NCI-H345 treated with DMSO at 0.1 percent for 48 hours (cell line): ENCODE measurements around the gene PGAP3.

Source experiments
- DNase-seq: peaks from one replicate; lab custom pipeline; 2025; ENCODE audit not compliant: unreplicated experiment; lab: John Stamatoyannopoulos, UW

PGAP3 gene

DNA sequence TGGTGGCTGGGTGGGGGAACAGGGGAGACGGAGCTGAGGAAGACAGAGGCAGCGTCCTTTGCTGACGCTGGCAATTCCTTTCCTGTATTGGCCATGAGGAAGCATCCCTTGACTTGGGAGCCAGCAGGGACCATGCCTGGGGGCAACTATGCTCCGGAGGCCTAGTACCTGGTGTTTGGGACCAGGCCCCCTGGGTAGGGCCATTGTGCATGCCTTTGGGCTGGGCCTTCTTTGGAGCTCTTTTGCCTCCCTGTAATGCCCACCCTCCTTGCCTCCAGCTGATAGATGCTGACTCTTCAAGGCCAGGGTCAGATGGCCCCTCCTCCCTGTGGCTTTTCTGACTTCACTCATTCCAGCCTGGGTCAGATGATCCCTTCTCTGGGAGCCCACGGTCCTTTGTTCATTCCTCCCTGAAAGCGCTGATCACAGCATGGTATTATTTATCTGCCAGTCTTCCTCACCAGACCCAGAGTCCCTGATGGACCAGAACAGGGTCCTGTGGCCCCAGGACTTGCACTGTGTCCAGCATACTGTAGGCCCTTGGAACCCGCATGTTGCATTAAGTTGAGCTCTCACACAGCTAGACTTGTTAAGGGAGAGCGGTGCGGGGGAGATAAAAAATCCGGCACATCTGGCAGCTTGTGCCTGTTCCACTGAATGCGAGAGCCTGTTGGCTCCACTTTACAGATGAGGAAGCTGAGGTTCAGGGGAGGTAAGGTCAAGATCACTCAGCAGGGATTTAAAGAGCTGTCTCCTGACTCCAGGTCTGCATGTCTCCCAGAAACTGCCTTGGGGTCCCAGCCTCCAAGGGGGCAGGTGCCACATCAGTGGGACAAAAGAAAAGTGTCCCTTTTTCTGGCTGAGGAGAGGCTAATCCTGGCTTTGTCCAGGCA, 48.0 kb downstream of the PGAP3 start:
- DNase-seq = no peak

DNA sequence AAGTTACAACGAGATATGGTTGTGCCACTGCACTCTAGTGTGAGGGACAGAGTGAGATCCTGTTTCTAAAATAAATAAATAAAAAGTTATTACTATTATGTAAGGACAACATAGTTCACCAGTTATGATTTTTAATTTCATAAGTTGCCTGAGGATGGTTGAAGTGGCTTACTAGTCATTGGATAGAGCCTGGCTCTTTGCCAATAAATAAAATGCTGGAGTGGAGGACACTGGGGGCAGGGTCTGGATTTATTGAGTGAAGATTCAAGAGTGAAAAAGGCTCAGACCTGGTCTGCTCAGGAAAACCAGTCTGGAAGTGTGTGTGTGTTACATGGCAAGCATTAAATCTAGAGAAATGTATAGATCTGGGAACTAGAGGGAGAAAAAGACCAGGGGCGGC, 48.8 kb downstream of the PGAP3 start:
- DNase-seq = no peak

DNA sequence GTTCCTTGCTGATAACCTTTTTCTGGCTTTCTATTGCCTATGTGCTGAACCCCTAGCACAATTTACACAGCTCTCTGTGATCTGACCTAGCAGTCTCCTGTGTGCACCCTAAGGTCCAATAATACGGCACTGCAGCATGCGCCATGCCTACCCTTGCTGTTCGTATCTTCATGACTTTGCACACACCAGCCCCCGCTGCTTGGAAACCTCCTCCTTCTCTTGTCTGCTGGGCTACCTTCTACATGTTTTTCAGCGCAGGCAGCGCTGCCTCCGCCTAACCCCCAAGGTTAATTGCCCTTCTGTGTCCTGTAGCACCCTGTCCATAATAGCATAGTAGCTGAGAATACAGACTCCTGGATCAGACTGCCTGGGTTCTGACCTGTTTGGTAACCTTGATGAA, 49.5 kb downstream of the PGAP3 start:
- DNase-seq = no peak

DNA sequence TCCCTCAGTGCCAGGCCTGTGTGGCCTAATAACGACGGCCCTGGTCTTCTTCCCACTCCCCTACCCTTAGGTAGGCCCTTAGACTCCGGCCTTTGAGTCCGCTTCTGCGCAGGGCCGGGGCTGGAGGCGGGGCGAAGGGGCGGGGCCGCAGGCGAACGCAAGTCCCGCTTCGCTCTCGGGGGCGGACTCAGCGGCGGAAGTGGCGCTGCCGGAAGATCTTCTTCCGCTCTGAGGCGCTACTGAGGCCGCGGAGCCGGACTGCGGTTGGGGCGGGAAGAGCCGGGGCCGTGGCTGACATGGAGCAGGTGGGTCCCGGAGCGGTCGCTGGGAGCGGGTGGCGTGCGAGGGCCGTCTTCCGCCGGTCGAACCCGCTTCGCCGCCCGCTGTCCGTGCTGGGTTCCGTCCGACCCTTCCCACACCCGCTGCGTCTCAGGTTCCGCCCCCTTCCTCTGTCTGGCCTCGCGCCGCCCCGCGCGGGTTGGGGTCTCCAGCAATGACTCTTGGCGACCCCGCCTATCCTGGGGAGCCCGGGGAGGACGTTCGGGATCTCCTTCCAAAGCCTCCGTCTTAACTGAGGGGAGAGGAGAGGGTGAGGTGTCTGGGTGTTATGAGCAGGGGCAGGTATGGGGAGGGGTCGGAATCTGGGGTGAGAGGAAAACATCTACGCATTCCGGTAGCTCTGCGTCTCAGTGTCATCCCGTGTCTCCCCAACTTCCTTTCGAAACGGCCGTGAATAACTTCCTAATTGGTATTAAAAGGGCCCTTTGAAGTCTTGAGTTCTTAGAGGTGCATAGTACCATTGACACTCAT, 50.7 kb downstream of the PGAP3 start, which contains the start of gene STARD3:
TSS of gene STARD3 (plus strand) at position 218 of the 810 bp plus-strand sequence. CDS start 16,388 bp downstream, outside the sequence.
- peak; percentile 70 for DNase-seq

DNA sequence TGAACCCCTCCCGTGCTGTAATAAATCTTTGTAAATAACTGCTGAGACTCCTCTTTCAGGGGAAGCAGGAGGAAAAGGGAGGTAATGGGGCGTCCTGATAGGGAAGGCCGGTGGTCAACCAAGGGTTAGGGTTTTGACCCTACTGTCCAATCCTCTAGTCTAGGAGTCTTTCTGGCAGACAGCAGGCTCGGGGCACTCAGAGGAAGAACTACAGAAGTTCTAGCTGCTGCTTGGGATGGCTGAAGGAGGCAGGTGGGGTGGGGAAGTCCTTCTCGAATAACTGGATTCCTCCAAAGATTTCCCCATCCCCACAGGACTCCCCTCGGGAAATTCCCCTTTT, 51.3 kb downstream of the PGAP3 start:
- no peak for DNase-seq

DNA sequence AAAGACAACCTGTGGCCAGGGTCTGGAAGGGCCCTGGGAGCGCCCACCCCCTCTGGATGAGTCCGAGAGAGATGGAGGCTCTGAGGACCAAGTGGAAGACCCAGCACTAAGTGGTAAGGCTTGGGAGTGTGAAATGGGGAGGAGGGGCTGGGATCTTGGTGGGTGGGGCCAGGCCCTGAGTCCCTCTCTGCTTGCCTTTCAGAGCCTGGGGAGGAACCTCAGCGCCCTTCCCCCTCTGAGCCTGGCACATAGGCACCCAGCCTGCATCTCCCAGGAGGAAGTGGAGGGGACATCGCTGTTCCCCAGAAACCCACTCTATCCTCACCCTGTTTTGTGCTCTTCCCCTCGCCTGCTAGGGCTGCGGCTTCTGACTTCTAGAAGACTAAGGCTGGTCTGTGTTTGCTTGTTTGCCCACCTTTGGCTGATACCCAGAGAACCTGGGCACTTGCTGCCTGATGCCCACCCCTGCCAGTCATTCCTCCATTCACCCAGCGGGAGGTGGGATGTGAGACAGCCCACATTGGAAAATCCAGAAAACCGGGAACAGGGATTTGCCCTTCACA, 52.2 kb downstream of the PGAP3 start:
- no peak for DNase-seq

DNA sequence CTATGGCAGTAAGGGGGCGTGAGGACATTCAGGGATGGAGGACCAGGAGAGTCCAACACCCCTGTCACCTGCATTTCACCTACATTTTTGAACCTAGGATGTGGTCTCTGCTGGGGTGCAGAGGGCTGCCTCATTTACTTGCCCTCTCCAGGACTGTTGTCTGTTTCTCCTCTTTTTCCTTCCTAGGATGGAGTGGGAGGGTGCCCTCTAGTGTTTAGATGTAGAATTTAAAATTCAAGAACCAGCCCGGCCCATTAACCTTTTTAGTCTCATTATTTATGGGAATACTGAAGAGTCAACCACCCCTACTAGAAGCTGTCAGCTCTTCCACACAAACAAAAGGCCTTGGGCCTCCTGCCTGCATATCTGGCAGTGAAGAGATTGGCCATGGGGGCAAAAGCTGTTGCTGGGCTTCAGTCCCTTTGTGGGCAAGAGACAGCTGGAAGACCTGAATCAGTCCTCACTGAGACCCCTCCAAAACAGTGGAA, 53.4 kb downstream of the PGAP3 start:
- peak; percentile 22 for DNase-seq

DNA sequence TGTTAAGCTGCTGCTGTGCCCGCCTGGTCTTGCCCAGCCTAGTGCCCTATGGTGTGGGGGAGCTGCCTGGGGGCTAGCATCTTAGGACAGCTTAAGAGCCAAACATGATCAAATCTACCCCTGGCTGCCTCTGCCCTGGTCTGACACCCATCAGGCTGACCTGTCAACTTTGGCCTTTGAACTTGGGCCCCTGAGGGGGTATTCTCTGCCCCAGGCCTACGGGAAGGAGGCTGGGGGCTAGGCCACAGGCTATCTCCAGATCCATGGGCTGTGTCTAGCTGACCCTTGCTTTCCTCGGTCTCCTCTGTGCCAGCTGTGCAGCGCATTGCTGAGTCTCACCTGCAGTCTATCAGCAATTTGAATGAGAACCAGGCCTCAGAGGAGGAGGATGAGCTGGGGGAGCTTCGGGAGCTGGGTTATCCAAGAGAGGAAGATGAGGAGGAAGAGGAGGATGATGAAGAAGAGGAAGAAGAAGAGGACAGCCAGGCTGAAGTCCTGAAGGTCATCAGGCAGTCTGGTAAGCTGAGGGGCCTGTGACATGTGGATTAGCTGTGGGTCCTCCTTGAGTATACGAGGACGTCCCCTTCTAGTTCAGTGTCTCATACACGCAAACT, 54.2 kb downstream of the PGAP3 start:
- no peak for DNase-seq

DNA sequence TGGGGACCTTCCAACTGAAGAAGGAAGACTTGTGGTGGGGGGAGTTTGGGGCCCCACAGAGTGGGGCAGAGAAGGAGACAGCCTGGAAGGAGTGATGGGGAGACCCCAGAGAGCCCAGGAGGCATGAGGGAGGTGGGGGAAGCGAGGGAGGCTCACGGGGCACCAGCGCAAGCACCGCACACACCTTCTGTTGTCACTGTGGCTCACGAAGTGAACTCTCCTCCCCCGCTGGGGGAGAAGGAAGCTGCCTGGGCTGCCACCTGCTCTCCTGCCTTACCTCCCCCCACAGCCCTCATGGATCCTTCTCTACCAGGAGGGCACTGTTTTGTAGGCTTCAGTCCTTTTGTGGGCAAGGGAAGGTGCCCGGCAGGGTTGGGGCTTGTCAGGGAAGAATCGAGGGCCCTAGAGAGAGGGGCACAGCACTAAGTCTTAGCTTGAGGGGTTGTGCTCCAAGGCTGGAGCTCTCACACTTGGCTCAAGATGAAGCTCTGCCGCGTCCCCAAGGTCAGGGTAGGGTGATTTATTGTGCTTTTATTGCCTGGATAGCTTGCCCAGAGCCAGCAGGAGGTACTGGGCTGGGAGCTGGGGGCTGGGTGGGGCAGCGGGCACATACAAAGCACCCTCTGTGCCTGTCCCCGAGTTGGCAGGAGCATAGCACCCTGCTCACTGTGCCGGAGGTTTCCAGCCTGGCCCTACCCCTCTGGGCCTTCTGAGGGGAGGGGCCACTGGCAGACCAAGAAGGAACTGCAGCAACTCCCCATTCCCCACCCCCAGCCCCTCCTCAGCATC, 55.5 kb downstream of the PGAP3 start:
- DNase-seq = no peak

DNA sequence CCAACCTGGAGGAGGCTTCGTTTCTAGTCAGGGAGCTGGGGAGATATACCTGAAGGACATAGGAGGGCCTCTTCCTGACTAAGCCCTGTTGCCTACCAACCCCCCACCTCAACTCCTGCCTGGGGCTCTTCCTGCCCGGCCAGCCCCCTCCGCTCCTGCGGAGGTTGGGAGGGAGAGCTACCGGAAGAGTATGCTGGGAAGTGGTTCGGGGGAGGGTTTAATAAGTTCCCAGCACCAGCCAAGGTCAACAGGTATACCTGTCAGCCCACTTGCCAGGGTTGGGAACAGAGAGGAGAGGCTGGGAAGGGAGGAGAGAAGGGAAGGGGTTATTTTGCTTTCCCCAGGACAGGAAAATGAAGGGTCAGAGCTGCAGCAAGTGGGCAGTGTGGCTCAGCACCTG, 56.5 kb downstream of the PGAP3 start:
- no peak for DNase-seq

DNA sequence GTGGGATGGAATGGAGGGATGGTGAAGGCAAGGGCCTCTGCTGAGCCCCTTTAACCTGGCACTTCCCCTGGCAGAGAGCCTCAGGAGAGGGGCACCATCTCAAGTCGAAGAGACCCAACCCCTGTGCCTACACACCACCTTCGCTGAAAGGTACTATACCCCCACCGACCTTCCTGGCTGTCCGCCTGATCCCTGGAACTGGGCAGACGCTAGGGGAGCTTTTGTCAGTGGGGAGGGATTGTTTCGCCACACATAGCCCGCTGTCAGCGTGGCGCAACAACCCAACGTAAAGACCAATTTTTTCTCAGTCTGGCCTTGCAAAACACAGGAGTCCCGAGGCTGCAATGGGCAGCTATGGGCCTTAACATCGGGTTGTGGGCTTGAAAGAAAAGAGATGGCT, 58.0 kb downstream of the PGAP3 start:
- no peak for DNase-seq

DNA sequence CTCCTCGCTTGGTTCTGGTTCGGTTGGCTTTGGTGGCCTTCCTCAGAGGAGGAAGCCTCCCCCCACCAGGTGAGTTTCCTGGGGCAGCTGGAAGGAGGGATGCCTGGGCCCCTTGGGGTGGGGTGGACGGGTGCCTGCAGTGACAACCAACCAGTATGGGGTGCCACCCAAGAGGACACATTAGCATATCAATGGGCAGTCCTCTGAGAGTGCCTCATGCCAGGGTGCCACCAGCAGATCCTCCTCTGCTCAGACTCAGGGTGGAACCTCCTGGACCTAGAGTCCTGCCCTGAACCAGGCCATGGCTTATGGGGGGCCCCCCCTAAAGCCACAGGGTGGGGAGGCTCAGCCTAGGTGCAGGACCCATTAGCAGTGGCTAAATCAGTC, 58.4 kb downstream of the PGAP3 start:
- DNase-seq = no peak

DNA sequence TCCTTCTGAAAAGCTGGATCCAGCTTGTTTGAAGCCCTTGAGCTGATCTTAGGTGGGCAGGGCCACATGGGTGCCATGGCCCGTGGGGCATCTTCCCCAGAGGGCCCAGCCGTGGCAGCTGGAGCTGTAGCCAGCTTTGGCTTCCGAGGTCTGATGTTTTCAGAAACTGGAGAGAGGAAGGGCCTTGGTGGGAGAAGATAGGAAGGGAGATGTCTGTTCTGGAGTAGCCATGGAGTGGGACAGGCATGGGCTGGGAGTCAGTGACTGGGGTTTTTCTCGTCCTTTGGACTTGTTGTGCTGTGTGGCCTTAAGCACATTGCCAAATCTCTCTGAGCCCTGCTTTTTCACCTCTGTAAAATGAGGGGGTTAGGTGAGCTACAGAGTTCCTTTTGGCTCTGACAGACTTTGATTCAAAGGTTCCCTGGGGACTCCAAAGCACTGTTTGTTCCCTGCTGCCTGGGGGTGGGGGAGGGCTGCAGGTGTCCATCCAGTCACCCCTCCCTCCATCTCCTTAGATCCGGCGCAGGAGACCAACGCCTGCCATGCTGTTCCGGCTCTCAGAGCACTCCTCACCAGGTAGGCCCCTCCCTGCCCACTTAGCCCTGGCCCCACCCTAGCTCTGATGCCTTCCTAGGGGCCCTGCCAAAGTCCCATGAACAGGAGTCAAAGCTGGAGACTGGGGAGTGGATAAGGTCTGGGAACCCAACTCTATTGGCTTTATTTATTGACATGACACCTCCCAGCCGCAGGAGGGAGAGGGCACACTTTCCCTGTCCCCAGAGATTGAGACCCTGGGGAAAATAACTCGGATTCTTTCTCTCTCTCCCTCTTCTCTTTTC, 59.0 kb downstream of the PGAP3 start:
- peak; percentile 31 for DNase-seq

DNA sequence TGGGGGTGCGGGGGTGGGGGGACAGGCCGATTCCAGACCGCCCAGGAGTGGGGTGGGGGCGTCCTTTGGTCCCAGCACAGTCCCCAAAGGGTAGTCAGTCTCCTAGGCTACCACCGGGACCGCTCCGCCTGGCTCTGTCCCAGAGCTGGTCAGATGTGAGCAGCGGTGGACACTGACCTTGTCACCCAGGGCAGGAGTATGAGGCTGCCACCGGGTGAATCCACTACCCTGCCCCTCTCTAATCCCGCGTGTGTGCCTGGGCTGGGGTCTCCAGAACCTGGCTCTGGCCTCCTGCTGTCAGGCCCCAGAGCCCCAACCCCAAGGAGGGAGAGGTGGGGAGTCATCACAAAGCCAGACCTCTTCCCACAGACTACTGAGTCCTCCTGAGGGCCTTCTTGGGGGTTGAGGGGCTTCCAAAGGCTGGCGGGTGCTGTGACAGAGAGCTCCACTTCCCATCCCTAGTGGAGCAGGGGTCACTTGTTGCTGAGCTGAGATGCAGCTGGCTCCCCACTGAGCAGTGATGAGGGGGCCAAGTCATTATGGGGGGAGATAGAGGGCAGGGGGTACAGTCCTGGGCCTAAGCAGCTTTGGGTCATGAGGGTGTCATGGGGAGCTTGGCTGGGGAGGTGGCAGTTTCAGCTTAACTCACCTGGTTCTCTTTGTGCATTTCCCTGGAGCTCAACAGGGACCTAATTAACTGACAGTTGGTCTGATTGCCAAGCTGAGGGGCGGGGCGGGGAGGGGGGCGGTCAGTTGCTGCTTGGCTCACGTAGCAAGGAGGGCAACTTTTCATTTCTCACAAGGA, 59.9 kb downstream of the PGAP3 start:
- DNase-seq = no peak

DNA sequence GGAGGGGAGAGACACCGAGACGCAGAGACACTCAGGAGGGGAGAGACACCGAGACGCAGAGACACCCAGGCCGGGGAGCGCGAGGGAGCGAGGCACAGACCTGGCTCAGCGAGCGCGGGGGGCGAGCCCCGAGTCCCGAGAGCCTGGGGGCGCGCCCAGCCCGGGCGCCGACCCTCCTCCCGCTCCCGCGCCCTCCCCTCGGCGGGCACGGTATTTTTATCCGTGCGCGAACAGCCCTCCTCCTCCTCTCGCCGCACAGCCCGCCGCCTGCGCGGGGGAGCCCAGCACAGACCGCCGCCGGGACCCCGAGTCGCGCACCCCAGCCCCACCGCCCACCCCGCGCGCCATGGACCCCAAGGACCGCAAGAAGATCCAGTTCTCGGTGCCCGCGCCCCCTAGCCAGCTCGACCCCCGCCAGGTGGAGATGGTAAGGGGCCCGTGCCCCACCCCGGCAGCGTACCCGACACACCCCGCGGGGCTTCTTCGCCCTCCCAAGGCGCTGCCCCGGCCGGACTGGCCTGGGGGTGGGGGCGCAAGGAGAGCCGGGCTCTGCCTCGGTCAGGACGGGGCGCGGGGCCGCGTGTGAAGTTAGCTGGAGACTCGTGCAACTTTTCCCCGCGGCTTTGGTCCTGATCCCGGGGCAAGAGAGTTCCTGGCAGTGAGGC, 60.7 kb downstream of the PGAP3 start:
- DNase-seq = no peak

DNA sequence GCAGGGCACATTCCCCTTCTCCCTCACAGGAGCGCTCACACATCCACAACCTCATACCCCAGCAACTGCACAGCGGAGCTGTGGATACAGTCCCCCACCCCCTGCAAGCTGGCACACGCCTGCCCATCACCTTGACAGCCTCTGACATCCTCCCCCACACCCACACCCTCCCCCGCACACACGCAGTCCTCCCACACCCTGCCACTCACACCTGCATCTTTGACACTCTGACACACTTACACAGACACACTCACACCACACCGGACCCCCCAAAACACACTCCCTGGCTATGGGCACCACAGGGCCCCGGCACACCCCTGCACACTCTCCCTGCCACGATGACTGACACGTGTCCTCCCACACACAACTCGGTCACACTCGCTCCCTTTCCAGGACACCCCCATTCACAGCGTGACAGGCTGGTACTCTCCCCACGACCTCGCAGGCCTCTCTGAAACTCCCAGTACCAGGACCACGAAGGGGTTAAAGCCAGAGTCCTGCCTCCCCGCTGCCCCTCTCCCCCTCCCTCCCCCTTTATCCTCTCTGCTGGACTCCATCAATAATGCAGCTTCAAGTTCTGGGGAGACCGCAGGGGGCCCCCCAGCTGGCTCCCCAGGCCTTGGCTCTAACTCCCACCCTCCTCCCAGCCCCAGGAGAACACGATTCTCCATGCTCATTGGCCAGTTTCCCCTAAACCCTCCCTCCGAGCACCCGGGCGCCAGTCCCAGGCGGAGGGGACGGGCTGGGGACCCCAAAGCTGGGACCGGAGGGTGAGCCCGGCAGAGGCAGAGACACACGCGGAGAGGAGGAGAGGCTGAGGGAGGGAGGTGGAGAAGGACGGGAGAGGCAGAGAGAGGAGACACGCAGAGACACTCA, 61.4 kb downstream of the PGAP3 start, which contains the start of gene PPP1R1B:
TSS of gene PPP1R1B (plus strand) at position 782 of the 876 bp plus-strand sequence. CDS start 441 bp downstream, outside the sequence.
- no peak for DNase-seq

DNA sequence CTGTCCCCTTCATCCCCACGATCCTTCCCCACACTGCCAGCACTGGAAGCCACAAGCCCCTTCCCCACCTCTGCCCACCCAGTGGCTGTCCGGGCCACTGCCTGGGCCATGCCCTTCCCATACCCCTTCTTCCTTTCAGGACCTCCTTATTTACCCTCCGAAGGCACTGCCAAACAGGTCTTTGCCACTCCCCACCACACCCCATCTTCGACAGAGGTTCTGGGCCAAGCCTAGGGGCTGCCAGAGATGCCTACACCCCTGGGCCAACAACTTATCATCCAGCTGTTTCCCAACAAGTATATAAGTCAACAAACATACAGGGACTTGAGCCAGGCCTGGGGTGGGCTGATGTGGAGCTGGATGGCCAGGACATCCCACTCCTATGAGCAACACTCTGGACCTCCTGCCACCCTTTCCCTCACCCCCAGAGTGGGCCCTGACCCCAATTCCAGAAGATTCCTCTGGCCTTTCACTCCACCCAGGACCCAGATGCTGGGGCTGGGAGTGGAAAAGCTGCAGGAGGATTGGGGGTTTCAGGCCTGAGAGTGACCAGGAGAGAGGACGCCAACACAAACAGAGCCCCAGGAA, 62.6 kb downstream of the PGAP3 start:
- DNase-seq = no peak
